ENCODE measurements around the gene SYNGAP1. TPM values are rescaled to one million over a fixed set of nuclear protein-coding genes. Genes with fewer than 3 reads are reported as not detected.

The SYNGAP1 gene
- polyA plus RNA-seq, 1 donor from 2014 or later, result 4.3 TPM

GRCh38 chr6:33434961-33435360 lies 15.1 kb downstream of the SYNGAP1 start:
- Histone ChIP-seq H3K9ac (ENCODE audit: low read length) (no peak overlapping the region), H3K4me3 (ENCODE audit: low read length) (no peak overlapping the region), H3K9me3 (ENCODE audit: low read length) (no peaks in the 10 kb centered on the region), H2AFZ (ENCODE audit: low read depth, low read length) (no peak overlapping the region), H3K79me2 (replicated peaks; ENCODE audit: insufficient read depth, low read length) (peaks cover 23% of the 10 kb centered on the region), H3K27ac (ENCODE audit: low read length) (no peak overlapping the region), H4K20me1 (ENCODE audit: insufficient read depth) (no peaks in the 10 kb centered on the region), H3K36me3 (ENCODE audit: insufficient read depth, low read length) (no peaks in the 10 kb centered on the region), H3K4me2 (ENCODE audit: low read length) (no peak overlapping the region), H3K9me2 (ENCODE audit: insufficient read depth, low read length) (no peaks in the 10 kb centered on the region), H3K27me3 (ENCODE audit: insufficient read depth, low read depth, low read length) (no peaks in the 10 kb centered on the region), H3F3A (ENCODE audit: insufficient read depth, low read length, poor library complexity, severe bottlenecking) (no peaks in the 10 kb centered on the region)
- TF ChIP-seq EP300 (conservative IDR thresholded peaks at IDR 0.05; ENCODE audit: poor library complexity, severe bottlenecking) (no peak), POLR2AphosphoS5 (IDR thresholded peaks at IDR 0.05) (no peak), TAF1 (IDR thresholded peaks at IDR 0.05; ENCODE audit: low read depth) (no peak)

DNA sequence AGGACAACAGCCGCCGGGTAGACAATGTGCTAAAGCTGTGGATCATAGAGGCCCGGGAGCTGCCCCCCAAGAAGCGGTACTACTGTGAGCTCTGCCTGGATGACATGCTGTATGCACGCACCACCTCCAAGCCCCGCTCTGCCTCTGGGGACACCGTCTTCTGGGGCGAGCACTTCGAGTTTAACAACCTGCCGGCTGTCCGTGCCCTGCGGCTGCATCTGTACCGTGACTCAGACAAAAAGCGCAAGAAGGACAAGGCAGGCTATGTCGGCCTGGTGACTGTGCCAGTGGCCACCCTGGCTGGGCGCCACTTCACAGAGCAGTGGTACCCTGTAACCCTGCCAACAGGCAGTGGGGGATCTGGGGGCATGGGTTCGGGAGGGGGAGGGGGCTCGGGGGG lies 17.8 kb downstream of the SYNGAP1 start:
- H3K27me3 ChIP-seq (ENCODE audit: insufficient read depth, low read depth, low read length), result no peaks in the 10 kb centered on the region
- no peaks in the 10 kb centered on the region for H4K20me1 ChIP-seq (ENCODE audit: insufficient read depth)
- TF ChIP-seq EZH2 (IDR thresholded peaks at IDR 0.05; ENCODE audit: borderline replicate concordance, insufficient read depth, low read length, poor library complexity, severe bottlenecking) (no peak), SMC3 (conservative IDR thresholded peaks at IDR 0.05; ENCODE audit: poor library complexity) (no peak), POLR2AphosphoS5 (IDR thresholded peaks at IDR 0.05) (no peak), EP300 (conservative IDR thresholded peaks at IDR 0.05; ENCODE audit: poor library complexity, severe bottlenecking) (no peak), MXI1 (conservative IDR thresholded peaks at IDR 0.05; ENCODE audit: poor library complexity, severe bottlenecking) (no peak), RAD21 (conservative IDR thresholded peaks at IDR 0.05) (no peak), TAF1 (IDR thresholded peaks at IDR 0.05; ENCODE audit: low read depth) (no peak)
- TF ChIP-seq, protein P1, sequence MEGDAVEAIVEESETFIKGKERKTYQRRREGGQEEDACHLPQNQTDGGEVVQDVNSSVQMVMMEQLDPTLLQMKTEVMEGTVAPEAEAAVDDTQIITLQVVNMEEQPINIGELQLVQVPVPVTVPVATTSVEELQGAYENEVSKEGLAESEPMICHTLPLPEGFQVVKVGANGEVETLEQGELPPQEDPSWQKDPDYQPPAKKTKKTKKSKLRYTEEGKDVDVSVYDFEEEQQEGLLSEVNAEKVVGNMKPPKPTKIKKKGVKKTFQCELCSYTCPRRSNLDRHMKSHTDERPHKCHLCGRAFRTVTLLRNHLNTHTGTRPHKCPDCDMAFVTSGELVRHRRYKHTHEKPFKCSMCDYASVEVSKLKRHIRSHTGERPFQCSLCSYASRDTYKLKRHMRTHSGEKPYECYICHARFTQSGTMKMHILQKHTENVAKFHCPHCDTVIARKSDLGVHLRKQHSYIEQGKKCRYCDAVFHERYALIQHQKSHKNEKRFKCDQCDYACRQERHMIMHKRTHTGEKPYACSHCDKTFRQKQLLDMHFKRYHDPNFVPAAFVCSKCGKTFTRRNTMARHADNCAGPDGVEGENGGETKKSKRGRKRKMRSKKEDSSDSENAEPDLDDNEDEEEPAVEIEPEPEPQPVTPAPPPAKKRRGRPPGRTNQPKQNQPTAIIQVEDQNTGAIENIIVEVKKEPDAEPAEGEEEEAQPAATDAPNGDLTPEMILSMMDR (IDR thresholded peaks at IDR 0.05; ENCODE audit: poor library complexity, severe bottlenecking), result no peak
- TF ChIP-seq, protein P2, sequence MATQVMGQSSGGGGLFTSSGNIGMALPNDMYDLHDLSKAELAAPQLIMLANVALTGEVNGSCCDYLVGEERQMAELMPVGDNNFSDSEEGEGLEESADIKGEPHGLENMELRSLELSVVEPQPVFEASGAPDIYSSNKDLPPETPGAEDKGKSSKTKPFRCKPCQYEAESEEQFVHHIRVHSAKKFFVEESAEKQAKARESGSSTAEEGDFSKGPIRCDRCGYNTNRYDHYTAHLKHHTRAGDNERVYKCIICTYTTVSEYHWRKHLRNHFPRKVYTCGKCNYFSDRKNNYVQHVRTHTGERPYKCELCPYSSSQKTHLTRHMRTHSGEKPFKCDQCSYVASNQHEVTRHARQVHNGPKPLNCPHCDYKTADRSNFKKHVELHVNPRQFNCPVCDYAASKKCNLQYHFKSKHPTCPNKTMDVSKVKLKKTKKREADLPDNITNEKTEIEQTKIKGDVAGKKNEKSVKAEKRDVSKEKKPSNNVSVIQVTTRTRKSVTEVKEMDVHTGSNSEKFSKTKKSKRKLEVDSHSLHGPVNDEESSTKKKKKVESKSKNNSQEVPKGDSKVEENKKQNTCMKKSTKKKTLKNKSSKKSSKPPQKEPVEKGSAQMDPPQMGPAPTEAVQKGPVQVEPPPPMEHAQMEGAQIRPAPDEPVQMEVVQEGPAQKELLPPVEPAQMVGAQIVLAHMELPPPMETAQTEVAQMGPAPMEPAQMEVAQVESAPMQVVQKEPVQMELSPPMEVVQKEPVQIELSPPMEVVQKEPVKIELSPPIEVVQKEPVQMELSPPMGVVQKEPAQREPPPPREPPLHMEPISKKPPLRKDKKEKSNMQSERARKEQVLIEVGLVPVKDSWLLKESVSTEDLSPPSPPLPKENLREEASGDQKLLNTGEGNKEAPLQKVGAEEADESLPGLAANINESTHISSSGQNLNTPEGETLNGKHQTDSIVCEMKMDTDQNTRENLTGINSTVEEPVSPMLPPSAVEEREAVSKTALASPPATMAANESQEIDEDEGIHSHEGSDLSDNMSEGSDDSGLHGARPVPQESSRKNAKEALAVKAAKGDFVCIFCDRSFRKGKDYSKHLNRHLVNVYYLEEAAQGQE (IDR thresholded peaks at IDR 0.05; ENCODE audit: borderline replicate concordance), result no peak
- no peak overlapping the region for H3K9ac ChIP-seq (ENCODE audit: low read length)
- H3K4me3 ChIP-seq (ENCODE audit: low read length), result no peak overlapping the region
- H3K79me2 ChIP-seq (replicated peaks; ENCODE audit: insufficient read depth, low read length), result peaks cover 2% of the 10 kb centered on the region
- H3K9me3 ChIP-seq (ENCODE audit: low read length), result no peaks in the 10 kb centered on the region
- no peak overlapping the region for H2AFZ ChIP-seq (ENCODE audit: low read depth, low read length)
- H3K27ac ChIP-seq (ENCODE audit: low read length), result no peak overlapping the region
- no peaks in the 10 kb centered on the region for H3K36me3 ChIP-seq (ENCODE audit: insufficient read depth, low read length)
- no peaks in the 10 kb centered on the region for H3F3A ChIP-seq (ENCODE audit: insufficient read depth, low read length, poor library complexity, severe bottlenecking)
- H3K9me2 ChIP-seq (ENCODE audit: insufficient read depth, low read length), result no peaks in the 10 kb centered on the region
- H3K4me2 ChIP-seq (ENCODE audit: low read length), result no peak overlapping the region

All from neural cell (in vitro differentiated cells).